Keratinocyte (primary cell): ENCODE results near the gene KCNQ4. TPM values are rescaled to one million over a fixed set of nuclear protein-coding genes. Genes with fewer than 3 reads are reported as not detected.

Experiments used
- DNase-seq: peaks from one replicate; pipeline ENCODE4 v3.0.0-alpha.2; 2011; ENCODE audit warnings: low read depth, missing footprints, low spot score
- FAIRE-seq: peaks from 2 replicates; lab custom pipeline; 2011; peaks lifted over from hg19 to GRCh38; lab: Jason Lieb, UNC
- H2AFZ ChIP-seq: 2 replicates; pipeline ENCODE4 v1.6.0; 2012; ENCODE audit warnings: low read length, control low read depth, inconsistent platforms; ENCODE audit not compliant: control insufficient read depth
- H3K27ac ChIP-seq: 2 replicates; pipeline ENCODE4 v1.5.1; 2011; ENCODE audit warnings: low read length; ENCODE audit not compliant: control insufficient read depth, insufficient read depth
- H3K27me3 ChIP-seq: 3 replicates; pipeline ENCODE4 v1.6.0; 2011; ENCODE audit warnings: low read length; ENCODE audit not compliant: control insufficient read depth, insufficient read depth; ENCODE audit errors: extremely low read depth
- H3K36me3 ChIP-seq, 2 experiments: 2 replicates in 1 of 2; 3 replicates in 1 of 2; pipeline ENCODE4 v1.5.1; 2011; ENCODE audit warnings: low read length in 2 of 2, mild to moderate bottlenecking in 1 of 2; ENCODE audit not compliant: control insufficient read depth in 2 of 2, insufficient read depth in 2 of 2; ENCODE audit errors: extremely low read depth in 1 of 2
- H3K4me1 ChIP-seq: 3 replicates; pipeline ENCODE4 v1.5.1; 2011; ENCODE audit warnings: low read length; ENCODE audit not compliant: control insufficient read depth, insufficient read depth; ENCODE audit errors: extremely low read depth
- H3K4me2 ChIP-seq: 3 replicates; pipeline ENCODE4 v1.6.0; 2011; ENCODE audit warnings: low read depth, low read length; ENCODE audit not compliant: control insufficient read depth, insufficient read depth; ENCODE audit errors: extremely low read depth
- H3K4me3 ChIP-seq, 3 experiments: fragments of 200-600 bp in 1 of 3; sonication (generic) in 1 of 3; 2 replicates in 2 of 3; 3 replicates in 1 of 3; pipeline ENCODE4 v1.5.1; 2011 to 2016; ENCODE audit warnings: low read length in 3 of 3, mild to moderate bottlenecking in 3 of 3, control low read depth in 2 of 3, inconsistent platforms in 1 of 3, low read depth in 1 of 3, mixed read lengths in 1 of 3, mixed run types in 1 of 3, moderate library complexity in 1 of 3; ENCODE audit not compliant: control insufficient read depth in 2 of 3, insufficient read depth in 2 of 3; ENCODE audit errors: extremely low read depth in 1 of 3
- H3K79me2 ChIP-seq: 2 replicates; pipeline ENCODE4 v1.6.0; 2012; ENCODE audit warnings: low read length; ENCODE audit not compliant: control insufficient read depth, insufficient read depth
- H3K9ac ChIP-seq: 3 replicates; pipeline ENCODE4 v1.6.0; 2011; ENCODE audit warnings: low read length; ENCODE audit not compliant: control insufficient read depth, insufficient read depth; ENCODE audit errors: extremely low read depth
- H3K9me1 ChIP-seq: 3 replicates; pipeline ENCODE4 v1.6.0; 2011; ENCODE audit warnings: low read length; ENCODE audit not compliant: control insufficient read depth, insufficient read depth; ENCODE audit errors: extremely low read depth
- H3K9me3 ChIP-seq: 2 replicates; pipeline ENCODE4 v1.5.1; 2012; ENCODE audit warnings: low read depth, low read length; ENCODE audit not compliant: control insufficient read depth
- H4K20me1 ChIP-seq: 3 replicates; pipeline ENCODE4 v1.6.0; 2011; ENCODE audit warnings: low read length; ENCODE audit not compliant: control insufficient read depth, insufficient read depth; ENCODE audit errors: extremely low read depth
- CTCF ChIP-seq, 3 experiments: IDR thresholded peaks in 1 of 3; conservative IDR thresholded peaks in 1 of 3; optimal IDR thresholded peaks in 1 of 3; 2 replicates in 2 of 3; 3 replicates in 1 of 3; pipeline versions ENCODE3 to v1.5.1; 2011; ENCODE audit warnings: low read length in 3 of 3, mild to moderate bottlenecking in 3 of 3, moderate library complexity in 2 of 3, control low read depth in 1 of 3, inconsistent platforms in 1 of 3; ENCODE audit not compliant: insufficient read depth in 2 of 3; ENCODE audit errors: extremely low read depth in 1 of 3
- EZH2 ChIP-seq: IDR thresholded peaks from one replicate; pipeline ENCODE4 v1.6.1; 2012; ENCODE audit warnings: inconsistent platforms, mild to moderate bottlenecking, low read length, moderate library complexity
- dilution Hi-C: fragments of 300-500 bp; cut with MboI; formaldehyde crosslinking; loops from one replicate; pipeline ENCODE4 v1.7.0; 2020; ENCODE audit warnings: low sequenced_read_pairs; ENCODE audit not compliant: extremely low pct_ligation_motif_present
- polyA plus RNA-seq, 5 experiments: library from polyadenylated mRNA; depleted of rRNA in 3 of 5; stranded (reverse) in 3 of 5; stranded (forward) in 1 of 5; unstranded in 1 of 5; fragments of >200 nt; gene quantifications; 1 replicate in 1 of 5; 2 replicates in 3 of 5; 3 replicates in 1 of 5; pipeline versions ENCODE4 v1.2.1 to v1.2.3, GENCODE V29; 2011 to 2012; ENCODE audit warnings: missing spikeins in 2 of 5, low read depth in 1 of 5, low replicate concordance in 1 of 5

KCNQ4 gene
- polyA plus RNA-seq, 1 donor (not counting 4 experiments of a cell fraction or from before 2014, with no cell fraction given) = not detected

GRCh38 chr1:40839943-40840335 lies 56.4 kb downstream of the KCNQ4 start:
- Histone ChIP-seq H3K4me2 (no peak overlapping the region), H3K9ac (no peak overlapping the region), H3K9me3 (no peaks in the 10 kb centered on the region), H3K36me3 (no peaks in the 10 kb centered on the region), H3K27me3 (peaks cover 15% of the 10 kb centered on the region), H3K4me3 (no peak overlapping the region), H3K27ac (no peak overlapping the region), H3K9me1 (no peaks in the 10 kb centered on the region), H3K79me2 (no peaks in the 10 kb centered on the region), H4K20me1 (no peaks in the 10 kb centered on the region), H3K4me1 (no peaks in the 10 kb centered on the region), H2AFZ (no peak overlapping the region)
- DNase-seq = no peak
- TF ChIP-seq EZH2 (no peak), CTCF (optimal IDR thresholded peaks at IDR 0.05 in 1 of 3, IDR thresholded peaks at IDR 0.05 in 1 of 3, conservative IDR thresholded peaks at IDR 0.05 in 1 of 3; ENCODE audit: extremely low read depth in 1 of 3, insufficient read depth in 2 of 3, low read length in 3 of 3) (no peak)
- dilution Hi-C loops = no loop called here
- FAIRE-seq = no peak

- H3K36me3 ChIP-seq = no peaks in the 10 kb centered on the region
- H3K4me3 ChIP-seq = no peak overlapping the region
- dilution Hi-C loops = no loop called here
- no peaks in the 10 kb centered on the region for H3K4me1 ChIP-seq
- no peaks in the 10 kb centered on the region for H3K9me1 ChIP-seq
- no peak overlapping the region for H2AFZ ChIP-seq
- TF ChIP-seq CTCF (optimal IDR thresholded peaks at IDR 0.05 in 1 of 3, IDR thresholded peaks at IDR 0.05 in 1 of 3, conservative IDR thresholded peaks at IDR 0.05 in 1 of 3; ENCODE audit: extremely low read depth in 1 of 3, insufficient read depth in 2 of 3, low read length in 3 of 3) (no peak), EZH2 (no peak)
- no peaks in the 10 kb centered on the region for H4K20me1 ChIP-seq
- no peaks in the 10 kb centered on the region for H3K9me3 ChIP-seq
- H3K9ac ChIP-seq = no peak overlapping the region
- H3K27ac ChIP-seq = no peak overlapping the region
- FAIRE-seq = no peak
- peaks cover 12% of the 10 kb centered on the region for H3K27me3 ChIP-seq
- no peak for DNase-seq
- H3K4me2 ChIP-seq = no peak overlapping the region
- H3K79me2 ChIP-seq = no peaks in the 10 kb centered on the region
Measured at GRCh38 chr1:40840526-40841323, 57.1 kb downstream of the KCNQ4 start.
